HEK293 (cell line): Measurements from ENCODE around the gene MTFR1L.

Source experiments
- CTCF ChIA-PET: fragments of 350-600 bp; formaldehyde crosslinking; extraction: SDS; loops from one replicate; lab custom pipeline; 2021; ENCODE audit warnings: antibody characterized with exemption; lab: Yijun Ruan, JAX
- POLR2A ChIA-PET: fragments of 300-600 bp; formaldehyde crosslinking; extraction: SDS; loops from one replicate; lab custom pipeline; 2020; ENCODE audit warnings: antibody characterized with exemption, inconsistent platforms; lab: Yijun Ruan, JAX
- H3K27ac ChIP-seq: fragments of 200-500 bp; sonication (Bioruptor generic); 2 replicates; pipeline ENCODE4 v1.5.1; 2014; ENCODE audit warnings: low read depth, low read length, control low read depth, inconsistent platforms; ENCODE audit errors: extremely low read depth
- H3K36me3 ChIP-seq, 2 experiments: fragments of 200-500 bp in 1 of 2; sonication (Bioruptor generic) in 1 of 2; 1 replicate in 1 of 2; 2 replicates in 1 of 2; pipeline ENCODE4 v1.5.1; 2014 to 2017; ENCODE audit warnings: inconsistent platforms in 2 of 2, low read length in 2 of 2; ENCODE audit not compliant: control insufficient read depth in 2 of 2, insufficient read depth in 1 of 2
- H3K4me1 ChIP-seq: fragments of 200-500 bp; sonication (Bioruptor generic); 2 replicates; pipeline ENCODE4 v1.5.1; 2014; ENCODE audit warnings: mild to moderate bottlenecking, low read length, inconsistent platforms; ENCODE audit not compliant: control insufficient read depth, insufficient read depth
- H3K4me3 ChIP-seq: 2 replicates; pipeline ENCODE4 v1.5.1; 2011; ENCODE audit warnings: low read depth, mild to moderate bottlenecking, control low read depth, low read length, moderate library complexity
- H3K9me3 ChIP-seq: fragments of 200-500 bp; sonication (Bioruptor generic); 2 replicates; pipeline ENCODE4 v1.5.1; 2014; ENCODE audit warnings: low read depth, low read length, inconsistent platforms; ENCODE audit not compliant: control insufficient read depth, insufficient read depth
- CTCF ChIP-seq: fragments of 450-650 bp; formaldehyde crosslinking; IDR thresholded peaks from 2 replicates; pipeline ENCODE4 v1.5.1; 2016; ENCODE audit warnings: missing biosample characterization, missing genetic modification characterization
- GLI2 ChIP-seq: fragments of 450-650 bp; formaldehyde crosslinking; IDR thresholded peaks from 2 replicates; pipeline ENCODE4; 2017; ENCODE audit warnings: missing biosample characterization, missing genetic modification characterization, low read depth, borderline replicate concordance
- GLIS1 ChIP-seq: fragments of 450-650 bp; formaldehyde crosslinking; IDR thresholded peaks from 2 replicates; pipeline ENCODE4 v1.5.1; 2016; ENCODE audit warnings: missing biosample characterization, missing genetic modification characterization
- GLIS2 ChIP-seq: fragments of 450-650 bp; formaldehyde crosslinking; IDR thresholded peaks from 2 replicates; pipeline ENCODE4 v1.5.1; 2016; ENCODE audit warnings: missing biosample characterization, missing genetic modification characterization
- HOXC10 ChIP-seq: sonication (generic); formaldehyde crosslinking; IDR thresholded peaks from 2 replicates; pipeline ENCODE4 v1.8.1; 2023; ENCODE audit warnings: mild to moderate bottlenecking, missing genetic modification reagents
- MYNN ChIP-seq: fragments of 450-650 bp; formaldehyde crosslinking; IDR thresholded peaks from 2 replicates; pipeline ENCODE4 v1.5.1; 2016; ENCODE audit warnings: missing biosample characterization, missing genetic modification characterization, borderline replicate concordance
- PRDM10 ChIP-seq: fragments of 450-650 bp; formaldehyde crosslinking; IDR thresholded peaks from 2 replicates; pipeline ENCODE4 v1.5.1; 2016; ENCODE audit warnings: missing biosample characterization, missing genetic modification characterization
- SALL2 ChIP-seq: fragments of 450-650 bp; formaldehyde crosslinking; IDR thresholded peaks from 2 replicates; pipeline ENCODE4 v1.5.0; 2017; ENCODE audit warnings: missing biosample characterization, mild to moderate bottlenecking, missing genetic modification characterization, borderline replicate concordance
- ZBTB20 ChIP-seq: fragments of 450-650 bp; formaldehyde crosslinking; IDR thresholded peaks from 2 replicates; pipeline ENCODE4 v1.5.1; 2016; ENCODE audit warnings: missing biosample characterization, missing genetic modification characterization
- ZIC2 ChIP-seq: fragments of 450-650 bp; formaldehyde crosslinking; IDR thresholded peaks from 2 replicates; pipeline ENCODE4 v1.5.1; 2016; ENCODE audit warnings: missing biosample characterization, missing genetic modification characterization
- ZNF133 ChIP-seq: fragments of 450-650 bp; formaldehyde crosslinking; IDR thresholded peaks from 2 replicates; pipeline ENCODE4 v1.5.1; 2016; ENCODE audit warnings: missing biosample characterization, missing genetic modification characterization
- ZNF280C ChIP-seq: fragments of 450-650 bp; formaldehyde crosslinking; IDR thresholded peaks from 2 replicates; pipeline ENCODE4 v1.5.1; 2016; ENCODE audit warnings: missing biosample characterization, missing genetic modification characterization
- ZNF398 ChIP-seq: fragments of 450-650 bp; formaldehyde crosslinking; IDR thresholded peaks from 2 replicates; pipeline ENCODE4 v1.5.1; 2017; ENCODE audit warnings: missing biosample characterization, missing genetic modification characterization
- ZNF433 ChIP-seq: fragments of 450-650 bp; formaldehyde crosslinking; IDR thresholded peaks from 2 replicates; pipeline ENCODE4 v1.5.1; 2016; ENCODE audit warnings: missing biosample characterization, missing genetic modification characterization, low read depth
- ZNF449 ChIP-seq: fragments of 450-650 bp; formaldehyde crosslinking; IDR thresholded peaks from 2 replicates; pipeline ENCODE4 v1.5.1; 2017; ENCODE audit warnings: missing biosample characterization, mild to moderate bottlenecking, missing genetic modification characterization, moderate library complexity
- ZNF529 ChIP-seq: fragments of 450-650 bp; formaldehyde crosslinking; IDR thresholded peaks from 2 replicates; pipeline ENCODE4 v1.5.1; 2017; ENCODE audit warnings: missing genetic modification characterization, missing biosample characterization; ENCODE audit not compliant: insufficient replicate concordance
- ZNF561 ChIP-seq: fragments of 450-650 bp; IDR thresholded peaks from 2 replicates; pipeline ENCODE4 v1.5.1; 2018; ENCODE audit warnings: missing biosample characterization, missing genetic modification characterization, borderline replicate concordance
- ZNF621 ChIP-seq: fragments of 450-650 bp; formaldehyde crosslinking; IDR thresholded peaks from 2 replicates; pipeline ENCODE4 v1.5.1; 2017; ENCODE audit warnings: missing biosample characterization, missing genetic modification characterization
- ZNF76 ChIP-seq: fragments of 450-650 bp; formaldehyde crosslinking; IDR thresholded peaks from 2 replicates; pipeline ENCODE4; 2016; ENCODE audit warnings: low read depth, missing biosample characterization, missing genetic modification characterization, borderline replicate concordance
- ZNF776 ChIP-seq: fragments of 450-650 bp; formaldehyde crosslinking; IDR thresholded peaks from 2 replicates; pipeline ENCODE4 v1.5.0; 2017; ENCODE audit warnings: missing biosample characterization, missing genetic modification characterization, borderline replicate concordance
- ZNF843 ChIP-seq: fragments of 450-650 bp; formaldehyde crosslinking; IDR thresholded peaks from 2 replicates; pipeline ENCODE4 v1.5.1; 2016; ENCODE audit warnings: missing biosample characterization, missing genetic modification characterization
- ZXDB ChIP-seq: fragments of 450-650 bp; formaldehyde crosslinking; IDR thresholded peaks from 2 replicates; pipeline ENCODE4 v1.5.1; 2016; ENCODE audit warnings: missing biosample characterization, missing genetic modification characterization

The MTFR1L gene

GRCh38 chr1:25817840-25818501, 1.8 kb upstream of the MTFR1L start:
- TF ChIP-seq ZNF449 = peak; percentile 85
- TF ChIP-seq GLIS2 (tag by site-specific recombination) = 0 out of 2 replicates have a peak, but pooled peaks have one; percentile 30
- peak; percentile 55 for TF ChIP-seq GLIS1
- peak; percentile 50; the same call in 1 of the 2 replicates for TF ChIP-seq CTCF (tag by site-specific recombination)
- 0 out of 2 replicates have a peak, but pooled peaks have one; percentile 20 for TF ChIP-seq ZBTB20 (tag by site-specific recombination)
- no peak for TF ChIP-seq HOXC10 (CRISPR knock-in tag)
- TF ChIP-seq GLI2 (tag by site-specific recombination) = no peak
- peak; percentile 88 for TF ChIP-seq ZNF398 (tag by site-specific recombination)
- H3K36me3 ChIP-seq = peaks cover 0 to 46% of the 10 kb centered on the region in 2 experiments; a peak in 1 of 3 replicates
- ChIA-PET CTCF (interaction anchor here (0.5 to 1.0 kb wide), 4 partner anchors 25 to 1799 kb away, joined by 3 read pairs; no protein-coding TSS in a partner anchor), POLR2A (interaction anchor here (1.1 to 1.3 kb wide), 4 partner anchors 15 to 387 kb away, joined by 3 read pairs; partner anchors contain the start of genes MACO1 and PAQR7)
- no peaks in the 10 kb centered on the region for H3K9me3 ChIP-seq
- H3K27ac ChIP-seq = 0 out of 2 replicates have a peak overlapping the region, but pooled peaks have one; percentile 7
- no peak overlapping the region for H3K4me3 ChIP-seq
- H3K4me1 ChIP-seq = peaks cover 6% of the 10 kb centered on the region; the same call in 1 of the 2 replicates

GRCh38 chr1:25818569-25818968, 1.2 kb upstream of the MTFR1L start:
- CTCF ChIA-PET = interaction anchor here (0.6 to 1.5 kb wide), 5 partner anchors 12 to 1800 kb away, joined by 3 to 4 read pairs (median 3); no protein-coding TSS in a partner anchor
- no peaks in the 10 kb centered on the region for H3K9me3 ChIP-seq
- H3K4me1 ChIP-seq = peaks cover 6% of the 10 kb centered on the region; the same call in 1 of the 2 replicates
- no peak overlapping the region for H3K4me3 ChIP-seq
- peaks cover 0 to 46% of the 10 kb centered on the region in 2 experiments; a peak in 1 of 3 replicates for H3K36me3 ChIP-seq
- peak overlapping the region; percentile 7; the same call in 1 of the 2 replicates for H3K27ac ChIP-seq
- POLR2A ChIA-PET = interaction anchor here (1.1 to 1.4 kb wide), 4 partner anchors 16 to 388 kb away, joined by 3 to 5 read pairs (median 3); partner anchors contain the start of genes MACO1 and PAQR7
- TF ChIP-seq ZNF529 (tag by site-specific recombination) = no peak
- no peak for TF ChIP-seq ZNF561 (tag by site-specific recombination)
- no peak for TF ChIP-seq MYNN (tag by site-specific recombination)
- TF ChIP-seq PRDM10 (tag by site-specific recombination) = no peak
- no peak for TF ChIP-seq ZNF433
- no peak for TF ChIP-seq ZXDB (tag by site-specific recombination)
- TF ChIP-seq ZNF776 (tag by site-specific recombination) = no peak
- TF ChIP-seq ZNF280C = no peak
- no peak for TF ChIP-seq ZIC2 (tag by site-specific recombination)
- no peak for TF ChIP-seq HOXC10 (CRISPR knock-in tag)
- TF ChIP-seq ZNF843 (tag by site-specific recombination) = no peak
- no peak for TF ChIP-seq ZNF133 (tag by site-specific recombination)
- no peak for TF ChIP-seq SALL2 (tag by site-specific recombination)
- TF ChIP-seq ZNF76 (tag by site-specific recombination) = no peak
- TF ChIP-seq ZNF621 = no peak
